Tibial nerve (tissue), 4 donors: ENCODE measurements around the gene SLC48A1.

Experiments used
- EP300 ChIP-seq, 2 donors: sonication (generic); formaldehyde crosslinking; IDR thresholded peaks; one replicate each; pipeline ENCODE4 v1.6.1; 2017; ENCODE audit warnings: antibody characterized with exemption in 2 of 2, mild to moderate bottlenecking in 1 of 2
- POLR2A ChIP-seq, 2 donors: fragments of 450-650 bp; IDR thresholded peaks; one replicate each; pipeline ENCODE4 v1.6.1; 2017; ENCODE audit warnings: antibody characterized with exemption in 2 of 2, mild to moderate bottlenecking in 2 of 2, moderate library complexity in 2 of 2
- TF ChIP-seq, protein P1 (sequence below), 5 experiments: fragments of 200-600 bp in 3 of 5; fragments of 450-650 bp in 2 of 5; sonication (generic) in 3 of 5; IDR thresholded peaks; one replicate each; pipeline ENCODE4 v1.5.1; 2016 to 2019; ENCODE audit warnings: antibody characterized with exemption in 5 of 5, mild to moderate bottlenecking in 3 of 5, moderate library complexity in 2 of 5

DNA sequence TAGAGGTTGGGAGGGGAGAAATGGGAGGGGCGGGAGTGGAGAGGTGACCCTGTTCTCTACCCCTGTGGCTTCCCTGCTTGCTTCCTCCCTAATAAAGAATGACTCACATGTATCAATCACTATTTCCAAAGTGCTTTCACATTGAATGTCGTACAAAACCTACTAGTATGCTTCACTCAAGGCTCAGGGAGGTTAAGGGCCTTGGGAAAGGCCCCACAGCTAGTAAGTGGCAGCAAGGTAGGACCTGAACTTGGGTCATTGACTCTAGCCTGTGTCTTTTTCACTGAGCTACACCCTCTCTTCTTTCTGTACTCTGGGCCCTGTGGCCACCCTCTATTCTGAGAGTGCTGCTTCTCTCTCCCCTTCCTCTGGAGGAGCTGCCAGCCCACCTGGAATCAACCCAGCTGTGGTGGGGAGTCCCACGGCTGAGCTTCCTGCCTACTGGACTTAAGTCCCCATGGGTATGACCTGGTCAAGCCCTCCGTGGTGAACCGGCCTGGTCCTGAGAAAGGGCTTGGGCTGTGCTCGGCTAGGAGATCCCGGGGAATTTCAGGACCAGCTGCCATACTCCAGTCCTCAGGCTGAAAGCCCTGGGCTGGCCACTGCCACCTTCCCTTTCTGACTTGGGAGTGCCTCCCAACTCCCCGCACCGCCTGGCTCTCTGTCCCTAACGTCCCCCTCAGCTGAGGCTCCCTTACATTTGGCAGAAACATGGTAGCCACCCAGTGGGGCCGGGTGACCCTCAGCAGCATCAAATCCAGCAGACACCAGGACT, 13.0 kb downstream of the SLC48A1 start:
- TF ChIP-seq, protein P1, sequence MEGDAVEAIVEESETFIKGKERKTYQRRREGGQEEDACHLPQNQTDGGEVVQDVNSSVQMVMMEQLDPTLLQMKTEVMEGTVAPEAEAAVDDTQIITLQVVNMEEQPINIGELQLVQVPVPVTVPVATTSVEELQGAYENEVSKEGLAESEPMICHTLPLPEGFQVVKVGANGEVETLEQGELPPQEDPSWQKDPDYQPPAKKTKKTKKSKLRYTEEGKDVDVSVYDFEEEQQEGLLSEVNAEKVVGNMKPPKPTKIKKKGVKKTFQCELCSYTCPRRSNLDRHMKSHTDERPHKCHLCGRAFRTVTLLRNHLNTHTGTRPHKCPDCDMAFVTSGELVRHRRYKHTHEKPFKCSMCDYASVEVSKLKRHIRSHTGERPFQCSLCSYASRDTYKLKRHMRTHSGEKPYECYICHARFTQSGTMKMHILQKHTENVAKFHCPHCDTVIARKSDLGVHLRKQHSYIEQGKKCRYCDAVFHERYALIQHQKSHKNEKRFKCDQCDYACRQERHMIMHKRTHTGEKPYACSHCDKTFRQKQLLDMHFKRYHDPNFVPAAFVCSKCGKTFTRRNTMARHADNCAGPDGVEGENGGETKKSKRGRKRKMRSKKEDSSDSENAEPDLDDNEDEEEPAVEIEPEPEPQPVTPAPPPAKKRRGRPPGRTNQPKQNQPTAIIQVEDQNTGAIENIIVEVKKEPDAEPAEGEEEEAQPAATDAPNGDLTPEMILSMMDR (IDR thresholded peaks at IDR 0.05): no peak
- TF ChIP-seq POLR2A (IDR thresholded peaks at IDR 0.05) (no peak), EP300 (IDR thresholded peaks at IDR 0.05) (no peak)
